Inferior parietal cortex (tissue), 1 donor: ENCODE measurements around the gene EIF1AD.
A peak's percentile ranks its signal among the peaks of the same experiment; 100 is the strongest.
"Not testable (repeated sequence)": the region's sequence is repeated elsewhere in the genome, so short reads cannot be mapped to it uniquely, and the experiment has no call there.

Source experiments
- DNase-seq: peaks from one replicate; pipeline ENCODE4 v3.0.0-alpha.2; 2016; ENCODE audit errors: extremely low spot score

Gene EIF1AD

GRCh38 chr11:65968600-65969482, 33.1 kb downstream of the EIF1AD start:
- no peak for DNase-seq

GRCh38 chr11:65967329-65967934, 34.5 kb downstream of the EIF1AD start:
- DNase-seq = no peak

GRCh38 chr11:65965986-65966762, 35.8 kb downstream of the EIF1AD start:
- DNase-seq = no peak

GRCh38 chr11:65964906-65965305, 37.1 kb downstream of the EIF1AD start:
- DNase-seq = no peak

GRCh38 chr11:65962141-65962564, 39.8 kb downstream of the EIF1AD start:
- DNase-seq = no peak

GRCh38 chr11:65961267-65962140, 40.5 kb downstream of the EIF1AD start, which contains the start of gene SART1:
SART1 (plus strand) TSS chr11:65961734; CDS start chr11:65961781, 47 bp downstream.
- DNase-seq = peak; percentile 99

GRCh38 chr11:65960824-65961266, 41.1 kb downstream of the EIF1AD start:
- no peak for DNase-seq

- DNase-seq = no peak
Observed at GRCh38 chr11:65958774-65959420, 43.1 kb downstream of the EIF1AD start.

GRCh38 chr11:65958291-65958690, 43.7 kb downstream of the EIF1AD start:
- DNase-seq = no peak

- DNase-seq = no peak
Observed at GRCh38 chr11:65954771-65955170, 47.2 kb downstream of the EIF1AD start.

GRCh38 chr11:65953471-65953870, 48.5 kb downstream of the EIF1AD start:
- no peak for DNase-seq

GRCh38 chr11:65952052-65952521, 49.9 kb downstream of the EIF1AD start:
- no peak for DNase-seq

GRCh38 chr11:65951641-65952040, 50.3 kb downstream of the EIF1AD start:
- DNase-seq = not testable (repeated sequence)

- DNase-seq = not testable (repeated sequence)
Observed at GRCh38 chr11:65950711-65951110, 51.2 kb downstream of the EIF1AD start.

- no peak for DNase-seq
Observed at GRCh38 chr11:65947603-65948125, 54.3 kb downstream of the EIF1AD start.

- DNase-seq = no peak
Observed at GRCh38 chr11:65947133-65947532, 54.8 kb downstream of the EIF1AD start.

- DNase-seq = no peak
Observed at GRCh38 chr11:65946655-65947054, 55.3 kb downstream of the EIF1AD start.
